Coronary artery (tissue), 2 donors: ENCODE results near the gene AVPR2.

Experiments
- DNase-seq: peaks from one replicate; pipeline ENCODE4 v3.0.0-alpha.2; 2017; ENCODE audit warnings: low spot score
- H3K27ac ChIP-seq, 2 donors: fragments of 200-600 bp; sonication (generic); one replicate each; pipeline ENCODE4 v1.5.1; 2016 to 2019
- H3K4me3 ChIP-seq: fragments of 200-600 bp; sonication (generic); 2 replicates; pipeline ENCODE4 v1.5.1; 2016; ENCODE audit warnings: mild to moderate bottlenecking, moderate library complexity
- CTCF ChIP-seq: fragments of 200-600 bp; sonication (generic); IDR thresholded peaks from one replicate; pipeline ENCODE4 v1.5.1; 2019; ENCODE audit warnings: antibody characterized with exemption

The AVPR2 gene

GRCh38 chrX:153907456-153907855 lies 3.0 kb downstream of the AVPR2 start:
- Histone ChIP-seq H3K27ac (no peak overlapping the region), H3K4me3 (no peak overlapping the region)
- DNase-seq = no peak
- no peak for TF ChIP-seq CTCF

- Histone ChIP-seq H3K27ac (no peak overlapping the region), H3K4me3 (no peak overlapping the region)
- TF ChIP-seq CTCF = no peak
- DNase-seq = no peak
These were observed 3.9 kb downstream of the AVPR2 start for GRCh38 chrX:153908219-153908860.

GRCh38 chrX:153909024-153909979 lies 4.8 kb downstream of the AVPR2 start:
- H3K27ac ChIP-seq = no peak overlapping the region
- no peak for DNase-seq
- TF ChIP-seq CTCF = no peak
- H3K4me3 ChIP-seq = no peak overlapping the region

GRCh38 chrX:153909980-153910360 lies 5.5 kb downstream of the AVPR2 start:
- no peak for TF ChIP-seq CTCF
- DNase-seq = no peak
- Histone ChIP-seq H3K27ac (no peak overlapping the region), H3K4me3 (no peak overlapping the region)

GRCh38 chrX:153910446-153910845 lies 6.0 kb downstream of the AVPR2 start:
- no peak for TF ChIP-seq CTCF
- Histone ChIP-seq H3K27ac (no peak overlapping the region), H3K4me3 (no peak overlapping the region)
- no peak for DNase-seq

GRCh38 chrX:153911798-153912197 lies 7.3 kb downstream of the AVPR2 start:
- no peak for DNase-seq
- Histone ChIP-seq H3K4me3 (no peak overlapping the region), H3K27ac (no peak overlapping the region)
- TF ChIP-seq CTCF = no peak

GRCh38 chrX:153913211-153913610 lies 8.7 kb downstream of the AVPR2 start:
- TF ChIP-seq CTCF = no peak
- no peak overlapping the region for H3K27ac ChIP-seq
- DNase-seq = no peak
- no peak overlapping the region for H3K4me3 ChIP-seq
